Heart left ventricle (tissue), 16 donors: Measurements from ENCODE around the gene NIPBL. TPM values are rescaled to one million over a fixed set of nuclear protein-coding genes. Genes with fewer than 3 reads are reported as not detected.

ENCODE experiments used
- ATAC-seq, 4 donors: fragments of 200-7000 bp; cut with Tn5 transposase; one replicate each; pipeline ENCODE4 v1.9.1; 2020 to 2022; ENCODE audit warnings: moderate library complexity in 4 of 4, mild to moderate bottlenecking in 3 of 4, moderate number of reproducible peaks in 1 of 4
- DNase-seq, 5 donors: peaks; one replicate each; pipeline ENCODE4 v3.0.0-alpha.2; 2020
- H3K27ac ChIP-seq, 12 donors: fragments of 200-600 bp; sonication (generic) in 4 of 12; one replicate each; pipeline versions ENCODE4 v1.5.0 to v1.8.0; 2016 to 2022; ENCODE audit warnings: mild to moderate bottlenecking in 2 of 12
- H3K27me3 ChIP-seq, 9 donors: fragments of 200-600 bp; sonication (generic) in 2 of 9; one replicate each; pipeline versions ENCODE4 v1.5.1 to v1.8.0; 2016 to 2022; ENCODE audit warnings: mild to moderate bottlenecking in 3 of 9
- H3K36me3 ChIP-seq, 9 donors: fragments of 200-600 bp; sonication (generic) in 2 of 9; one replicate each; pipeline versions ENCODE4 v1.5.0 to v1.8.0; 2018 to 2022; ENCODE audit warnings: mild to moderate bottlenecking in 2 of 9
- H3K4me1 ChIP-seq, 12 donors: fragments of 200-600 bp; sonication (generic) in 4 of 12; one replicate each; pipeline versions ENCODE4 v1.5.0 to v1.8.0; 2016 to 2022; ENCODE audit warnings: mild to moderate bottlenecking in 3 of 12
- H3K4me3 ChIP-seq, 12 donors: fragments of 200-600 bp; sonication (generic) in 4 of 12; one replicate each; pipeline versions ENCODE4 v1.5.0 to v1.8.0; 2017 to 2022; ENCODE audit warnings: mild to moderate bottlenecking in 9 of 12, moderate library complexity in 4 of 12
- H3K9me3 ChIP-seq, 12 donors: fragments of 200-600 bp; sonication (generic) in 4 of 12; one replicate each; pipeline versions ENCODE4 v1.5.0 to v1.8.0; 2016 to 2022; ENCODE audit warnings: mild to moderate bottlenecking in 1 of 12
- POLR2A ChIP-seq, 2 donors: fragments of 450-650 bp; IDR thresholded peaks; one replicate each; pipeline ENCODE4 v1.6.1; 2017; ENCODE audit warnings: antibody characterized with exemption in 2 of 2, mild to moderate bottlenecking in 2 of 2, moderate library complexity in 2 of 2
- WGBS, 4 donors: extraction: QIAGEN DNeasy Blood & Tissue Kit in 2 of 4; methylation state at CpG; one replicate each; pipeline versions ENCODE4 v1.1.5 to v1.1.7; 2013 to 2018; 5-methylcytosine and 5-hydroxymethylcytosine counted together
- intact Hi-C, 10 donors: fragments of 100-400 bp; cut with DNase I; formaldehyde crosslinking; loops; one replicate each; pipeline versions ENCODE4 v1.11.1 to v1.14.2; 2022
- polyA plus RNA-seq, 2 donors: library from polyadenylated mRNA; stranded (reverse); fragments of 200-250 nt; gene quantifications; one replicate each; pipeline ENCODE4 v1.2.3, GENCODE V29; 2013
- total RNA-seq, 9 donors: library from RNA; depleted of rRNA in 2 of 9; stranded (reverse); fragments of >200 nt in 2 of 9; fragmentation: NEBNext Ultra II Directional in 3 of 9; extraction: Animal tissue kit (Norgen Biotek cat#: 25700) in 3 of 9; gene quantifications; one replicate each; pipeline versions ENCODE4 v1.1.0 to v1.2.4, GENCODE V29; 2016 to 2023
- TF ChIP-seq, protein P1 (sequence below), 12 donors: fragments of 200-600 bp; sonication (generic) in 4 of 12; IDR thresholded peaks; one replicate each; pipeline versions ENCODE4 v1.5.0 to v1.8.0; 2018 to 2022; ENCODE audit warnings: antibody characterized with exemption in 12 of 12, mild to moderate bottlenecking in 5 of 12
- donor health status: ischemic (EF 13 %, LVEDD 7.1; RV severe dilation, severe dysfunction).
- donor health status: healthy with polysubstance abuse.
- donor health status: DM: no; HTN: yes; CAD: no.
- donor health status: DM: no; HTN: no; CAD: no.
- donor health status: ischemic (EF 25% LVEDD 6.9; RV normal size, moderate dysfunction).
- donor health status: ischemic (EF 25% LVEDD 5.7; RV mildly dilated, moderate dysfunction).
- donor health status: healthy.
- donor health status: DM: yes; HTN: yes; CAD: no.
- donor health status: ischemic (EF 35%, LVEDD 5.7; RV mildly dilated, moderate dysfunction).
- donor health status: nonischemic (EF 11% LVEDD 7.7; RV severe dilation, severe dysfunction).
- donor health status: DM: yes; HTN: yes; CAD: no.
- donor health status: PGD.
- donor health status: ischemic (EF 29% LVEDD 5.4; RV normal size, mild dysfunction).
- donor health status: nonischemic (EF 23%, LVEDD 6.1; RV moderate dilation, normal function).

Gene NIPBL
- total and polyA plus RNA-seq, 11 donors: 13.2 to 57.3 (median 38.2) TPM

DNA sequence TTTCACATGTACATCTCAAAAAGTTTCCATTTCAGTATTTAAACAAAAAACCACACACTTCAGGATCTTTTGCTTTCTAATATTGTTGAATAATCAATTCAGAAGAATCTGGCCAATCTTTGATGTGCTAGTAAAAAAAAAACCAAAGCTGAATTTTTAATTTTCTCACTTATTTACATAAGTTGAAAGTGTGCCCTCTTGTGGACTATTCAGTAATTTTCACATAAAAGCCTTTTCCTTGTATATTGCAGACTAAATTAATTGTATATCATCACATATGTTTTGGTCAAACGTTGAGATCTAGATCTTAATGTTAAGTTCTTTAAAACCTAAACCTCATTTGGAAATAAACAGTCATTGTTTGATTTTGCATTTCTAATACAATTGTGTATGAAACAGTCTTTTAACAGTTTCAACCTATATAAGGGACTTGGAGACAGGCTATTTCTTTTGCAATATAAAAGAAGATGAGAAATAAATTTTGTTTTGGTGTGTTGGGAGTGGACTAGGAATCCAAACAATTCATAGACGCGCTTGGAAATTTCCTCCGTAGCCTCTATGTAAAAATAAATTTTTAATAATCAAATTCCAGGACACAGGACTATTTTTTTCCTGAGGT, 68.1 kb downstream of the NIPBL start:
- ATAC-seq (no peak), DNase-seq (no peak)
- H3K4me1 ChIP-seq: peaks cover 0 to 68% (median 41%) of the 10 kb centered on the region in 12 donors
- TF ChIP-seq, protein P1, sequence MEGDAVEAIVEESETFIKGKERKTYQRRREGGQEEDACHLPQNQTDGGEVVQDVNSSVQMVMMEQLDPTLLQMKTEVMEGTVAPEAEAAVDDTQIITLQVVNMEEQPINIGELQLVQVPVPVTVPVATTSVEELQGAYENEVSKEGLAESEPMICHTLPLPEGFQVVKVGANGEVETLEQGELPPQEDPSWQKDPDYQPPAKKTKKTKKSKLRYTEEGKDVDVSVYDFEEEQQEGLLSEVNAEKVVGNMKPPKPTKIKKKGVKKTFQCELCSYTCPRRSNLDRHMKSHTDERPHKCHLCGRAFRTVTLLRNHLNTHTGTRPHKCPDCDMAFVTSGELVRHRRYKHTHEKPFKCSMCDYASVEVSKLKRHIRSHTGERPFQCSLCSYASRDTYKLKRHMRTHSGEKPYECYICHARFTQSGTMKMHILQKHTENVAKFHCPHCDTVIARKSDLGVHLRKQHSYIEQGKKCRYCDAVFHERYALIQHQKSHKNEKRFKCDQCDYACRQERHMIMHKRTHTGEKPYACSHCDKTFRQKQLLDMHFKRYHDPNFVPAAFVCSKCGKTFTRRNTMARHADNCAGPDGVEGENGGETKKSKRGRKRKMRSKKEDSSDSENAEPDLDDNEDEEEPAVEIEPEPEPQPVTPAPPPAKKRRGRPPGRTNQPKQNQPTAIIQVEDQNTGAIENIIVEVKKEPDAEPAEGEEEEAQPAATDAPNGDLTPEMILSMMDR (IDR thresholded peaks at IDR 0.05): peak; percentile 39 to 71 (median 58)
- TF ChIP-seq POLR2A (IDR thresholded peaks at IDR 0.05): no peak
- WGBS, 4 donors: 66 to 69% (median 67%) methylated on average over 4 of the region's 4 CpGs
- H3K27ac ChIP-seq: no peak overlapping the region
- no peaks in the 10 kb centered on the region for H3K27me3 ChIP-seq
- no peaks in the 10 kb centered on the region for H3K9me3 ChIP-seq
- no peaks in the 10 kb centered on the region for H3K36me3 ChIP-seq
- intact Hi-C loops: loop anchor here in 8 of 10 donors (2.0 to 10.0 kb wide), 3 partner anchors 67 to 70 kb away; partner anchors contain the start of gene NIPBL (in 8 of the 8)
- H3K4me3 ChIP-seq: no peak overlapping the region

DNA sequence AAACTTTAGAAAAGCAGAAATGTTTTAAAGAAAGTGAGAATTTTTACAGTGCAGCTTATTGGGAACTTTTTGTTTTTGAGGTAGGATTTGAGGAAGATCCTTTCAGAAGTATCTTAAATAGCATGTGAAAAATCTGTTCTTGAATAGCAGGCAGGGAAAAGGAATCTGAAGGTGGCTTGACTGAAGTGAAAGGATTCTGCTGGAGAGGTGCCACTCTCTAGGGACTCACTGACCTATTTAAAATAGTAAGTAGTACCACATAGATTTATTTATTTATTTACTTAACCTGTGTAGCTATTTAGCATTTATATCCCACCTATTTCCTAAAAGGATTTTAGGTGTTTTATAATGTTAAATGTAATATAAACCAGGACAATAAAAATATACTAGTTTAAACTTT, 69.1 kb downstream of the NIPBL start:
- no peak overlapping the region for H3K27ac ChIP-seq
- H3K27me3 ChIP-seq: no peaks in the 10 kb centered on the region
- ATAC-seq: no peak
- TF ChIP-seq POLR2A (IDR thresholded peaks at IDR 0.05): no peak
- TF ChIP-seq, protein P1 (IDR thresholded peaks at IDR 0.05): no peak
- no peak overlapping the region for H3K4me3 ChIP-seq
- H3K36me3 ChIP-seq: no peaks in the 10 kb centered on the region
- peaks cover 0 to 69% (median 40%) of the 10 kb centered on the region in 12 donors for H3K4me1 ChIP-seq
- intact Hi-C loops: loop anchor here in 3 of 10 donors (2.0 to 10.0 kb wide), 2 partner anchors 69 to 71 kb away; partner anchors contain the start of gene NIPBL (in 3 of the 3)
- H3K9me3 ChIP-seq: no peaks in the 10 kb centered on the region
- DNase-seq: no peak

DNA sequence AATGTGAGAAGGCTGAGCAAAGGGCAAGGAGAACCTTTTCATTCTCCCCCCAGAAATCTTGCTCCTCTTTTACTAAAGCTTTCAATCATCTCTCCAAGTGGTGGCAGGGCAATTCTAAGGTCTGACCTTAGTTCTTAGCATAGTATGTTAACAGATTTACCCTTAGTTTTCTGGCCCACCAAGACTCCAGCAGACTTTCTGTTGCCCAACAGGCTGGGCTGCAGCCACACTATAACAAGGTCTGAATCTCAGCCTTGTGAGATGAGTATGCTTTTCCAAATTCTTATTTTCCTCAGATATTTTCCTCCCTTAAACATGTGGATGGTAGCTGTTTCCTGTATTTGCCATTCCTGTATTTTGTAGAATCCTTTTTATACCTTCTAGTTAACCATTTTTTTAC, 69.5 kb downstream of the NIPBL start:
- no peaks in the 10 kb centered on the region for H3K9me3 ChIP-seq
- ATAC-seq: no peak
- no peaks in the 10 kb centered on the region for H3K36me3 ChIP-seq
- H3K27me3 ChIP-seq: no peaks in the 10 kb centered on the region
- no peak for TF ChIP-seq POLR2A (IDR thresholded peaks at IDR 0.05)
- TF ChIP-seq, protein P1 (IDR thresholded peaks at IDR 0.05): no peak
- no peak overlapping the region for H3K27ac ChIP-seq
- DNase-seq: no peak
- intact Hi-C loops: loop anchor here in 2 of 10 donors (10.0 kb wide), 1 partner anchor 71 kb away; the partner anchor contains the start of gene NIPBL (in 2 of the 2)
- H3K4me3 ChIP-seq: no peak overlapping the region
- peaks cover 0 to 72% (median 41%) of the 10 kb centered on the region in 12 donors for H3K4me1 ChIP-seq

DNA sequence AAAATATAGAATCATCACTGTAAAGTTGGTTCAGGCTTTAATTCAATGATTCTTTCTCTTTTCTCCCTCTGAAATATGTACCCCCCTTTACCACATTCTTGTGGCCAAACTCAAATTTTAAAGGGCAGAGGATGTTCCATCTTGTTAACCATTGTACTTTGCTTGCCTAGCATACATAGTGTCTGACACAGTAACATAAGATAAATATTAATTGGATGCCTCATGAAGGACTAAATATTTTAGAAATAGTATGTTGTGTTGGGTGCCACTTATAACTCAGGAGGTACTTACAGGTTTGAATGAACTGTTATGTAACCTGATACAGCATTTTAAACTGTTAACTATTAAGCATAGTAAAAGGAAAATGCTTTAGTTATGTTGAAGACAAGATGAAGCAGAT, 71.5 kb downstream of the NIPBL start:
- no peaks in the 10 kb centered on the region for H3K36me3 ChIP-seq
- DNase-seq (no peak), ATAC-seq (no peak)
- H3K27me3 ChIP-seq: no peaks in the 10 kb centered on the region
- no peaks in the 10 kb centered on the region for H3K9me3 ChIP-seq
- TF ChIP-seq, protein P1 (IDR thresholded peaks at IDR 0.05): no peak
- TF ChIP-seq POLR2A (IDR thresholded peaks at IDR 0.05): no peak
- no peak overlapping the region for H3K27ac ChIP-seq
- intact Hi-C loops: loop anchor here in 2 of 10 donors (10.0 kb wide), 1 partner anchor 73 kb away; the partner anchor contains the start of gene NIPBL (in 2 of the 2)
- H3K4me3 ChIP-seq: no peak overlapping the region
- H3K4me1 ChIP-seq: peaks cover 0 to 82% (median 43%) of the 10 kb centered on the region in 12 donors
